CD4-positive, alpha-beta T cell treated with Interleukin-10 for 1 hour (primary cell): ENCODE results near the gene PLEKHB2.
"Not testable (repeated sequence)": the region's sequence is repeated elsewhere in the genome, so short reads cannot be mapped to it uniquely, and the experiment has no call there.

Experiments
- DNase-seq: peaks from one replicate; pipeline ENCODE4 v3.0.0-alpha.2; 2020

PLEKHB2 gene

DNA sequence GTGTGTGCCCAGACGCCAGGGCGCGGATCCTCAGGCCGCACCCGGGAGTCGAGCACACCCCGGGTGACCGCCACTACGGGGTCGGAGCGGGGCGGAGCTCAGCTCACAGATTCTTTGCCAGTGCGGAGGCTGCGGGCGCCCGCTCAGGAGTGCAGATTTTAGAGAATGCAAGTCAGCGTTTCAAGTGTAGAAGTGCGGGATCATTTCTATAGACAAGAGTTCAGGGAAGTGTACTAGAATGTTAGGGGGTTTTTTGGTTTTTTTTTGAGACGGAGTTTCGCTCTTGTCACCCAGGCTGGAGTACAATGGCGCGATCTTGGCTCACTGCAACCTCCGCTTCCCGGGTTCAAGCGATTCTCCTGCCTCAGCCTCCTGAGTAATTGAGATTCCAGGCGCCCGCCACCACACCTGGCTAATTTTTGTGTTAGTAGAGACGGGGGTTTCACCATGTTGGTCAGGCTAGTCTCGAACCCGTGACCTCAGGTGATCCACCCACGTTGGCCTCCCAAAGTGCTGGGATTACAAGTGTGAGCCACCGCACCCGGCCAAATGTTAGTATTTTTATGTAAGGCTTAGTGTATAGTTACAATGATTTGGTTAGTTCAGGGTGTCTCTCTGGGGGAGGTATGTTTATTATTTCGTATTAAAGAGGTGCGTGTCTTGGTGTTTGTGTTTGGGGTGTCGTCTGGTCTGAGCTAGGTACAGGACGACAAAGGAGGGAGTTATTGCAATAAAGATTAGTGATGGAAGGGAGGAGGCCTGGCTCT is 11.3 kb upstream of the PLEKHB2 start:
- DNase-seq = no peak

DNA sequence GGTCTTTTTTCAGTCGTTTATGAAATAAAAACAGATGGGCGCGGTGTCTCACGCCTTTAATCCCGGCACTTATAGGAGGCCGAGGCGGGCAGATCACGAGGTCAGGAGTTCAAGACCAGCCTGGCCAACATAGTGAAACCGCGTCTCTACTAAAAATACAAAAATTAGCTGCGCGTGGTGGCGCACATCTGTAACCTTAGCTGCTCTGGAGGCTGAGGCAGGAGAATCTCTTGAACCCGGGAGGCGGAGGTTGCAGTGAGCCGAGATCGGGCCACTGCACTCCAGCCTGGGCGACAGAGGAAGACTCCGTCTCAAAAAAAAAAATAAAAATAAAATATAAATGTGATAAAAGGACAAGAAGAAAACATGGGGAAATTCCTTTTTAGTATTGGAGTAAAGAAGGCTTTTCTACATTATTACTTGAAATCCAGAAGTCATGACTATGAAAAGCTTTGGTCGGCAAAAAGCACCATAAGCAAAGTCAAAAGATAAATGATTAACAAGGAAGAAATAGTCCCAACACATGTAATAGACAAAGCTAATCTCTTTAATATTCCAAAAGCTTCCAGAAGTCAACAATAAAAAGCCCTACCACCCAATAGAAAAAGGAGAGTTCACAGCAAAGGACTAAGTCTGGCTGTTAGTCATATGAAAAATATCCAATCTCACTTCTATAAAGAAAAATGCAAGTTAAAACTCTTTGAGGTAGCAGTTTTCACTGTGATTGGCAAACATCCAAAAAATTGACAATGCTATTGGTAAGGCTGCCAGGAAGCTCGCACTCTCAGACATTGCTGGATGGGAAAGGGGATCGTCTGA is 10.5 kb upstream of the PLEKHB2 start:
- no peak for DNase-seq

DNA sequence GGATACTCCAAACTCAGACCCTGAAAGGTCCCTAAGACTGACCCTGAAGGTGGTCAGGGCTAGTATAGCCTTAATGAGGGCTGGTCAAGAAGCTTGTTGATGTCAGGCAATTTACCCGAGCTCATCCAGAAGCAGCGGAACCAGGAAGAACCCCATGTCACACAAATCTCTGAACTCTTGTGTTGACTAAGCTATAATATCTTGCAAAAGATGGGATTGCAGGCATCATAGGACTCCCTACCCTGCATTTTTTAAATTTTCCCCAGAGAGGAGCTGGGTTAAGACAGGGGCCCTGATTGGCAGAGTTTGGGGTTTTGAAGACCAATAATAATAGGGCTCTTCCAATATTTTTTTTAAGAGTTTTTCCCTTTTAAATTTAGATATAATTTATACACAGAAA is 2.0 kb upstream of the PLEKHB2 start:
- no peak for DNase-seq

DNA sequence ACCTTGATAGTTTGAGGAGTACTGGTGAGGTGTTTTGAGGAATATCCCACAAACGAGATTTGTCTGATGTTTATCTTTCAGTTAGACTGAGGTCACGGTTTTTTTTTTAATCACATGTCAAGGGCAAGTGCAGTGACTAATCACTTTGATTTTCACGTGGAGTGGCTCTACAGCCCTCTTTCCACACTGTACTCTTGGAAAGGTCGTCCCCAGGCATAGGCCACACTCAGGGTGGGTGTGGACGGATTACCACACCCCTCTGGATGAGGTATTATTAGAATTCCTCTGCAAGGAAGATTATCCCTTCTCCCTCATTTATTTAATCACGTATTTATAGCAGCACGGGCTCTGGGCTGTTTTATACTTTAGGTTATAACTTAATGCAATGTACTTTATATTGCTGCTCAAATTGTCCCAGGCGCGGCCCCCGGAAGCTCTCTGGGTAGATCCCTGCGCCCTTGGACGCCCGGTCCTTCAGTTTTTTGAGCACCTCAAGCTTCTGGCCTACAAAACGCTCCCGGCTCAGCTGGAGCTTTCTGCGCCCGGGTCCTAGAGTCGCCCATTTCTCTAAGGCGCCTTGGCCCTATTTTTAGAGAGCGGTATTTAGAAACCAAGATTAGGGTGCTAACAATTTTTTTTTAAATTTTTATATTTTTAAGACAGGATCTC is 515 bp upstream of the PLEKHB2 start:
- peak; percentile 75 for DNase-seq

DNA sequence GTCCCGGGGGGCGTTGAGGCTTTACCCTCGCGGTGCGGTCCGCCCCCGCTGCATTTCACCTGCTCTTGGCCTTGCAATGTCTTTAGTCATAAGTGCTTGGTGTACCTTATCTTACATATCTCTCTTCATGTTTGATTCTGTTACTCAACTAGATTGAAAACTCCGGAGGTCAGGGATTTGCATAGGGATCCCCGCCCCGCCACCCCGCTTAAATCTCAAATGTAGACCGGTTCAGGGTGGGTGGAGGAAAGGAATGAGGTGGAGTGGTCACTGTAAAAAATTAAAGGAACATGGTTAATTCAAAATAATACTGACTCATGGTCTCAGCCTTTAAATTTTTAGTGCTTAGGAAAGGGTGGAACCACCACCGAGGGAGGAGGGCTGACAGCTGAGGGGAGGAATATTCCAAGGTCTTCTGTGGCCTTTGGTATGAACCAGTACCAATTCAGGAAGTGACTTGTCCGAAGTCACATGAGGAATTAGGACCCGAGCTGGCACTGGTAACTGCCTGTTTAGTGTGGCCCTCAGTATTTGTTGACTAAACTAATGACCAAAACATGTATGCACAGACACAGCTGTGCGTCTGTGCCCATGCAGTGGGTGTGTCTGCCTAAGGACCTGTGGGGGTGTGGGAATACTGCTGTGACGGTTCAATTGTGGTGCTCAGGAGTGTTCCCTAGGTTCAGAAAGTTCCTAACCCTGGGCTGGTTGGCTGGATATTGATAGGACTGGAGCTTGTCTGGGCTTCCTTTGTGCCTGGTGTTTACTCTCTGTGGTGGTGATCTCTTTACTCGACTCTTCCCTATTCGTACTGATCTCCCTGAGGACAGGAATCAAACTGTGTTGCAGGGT is 1.0 kb downstream of the PLEKHB2 start:
- peak; percentile 29 for DNase-seq

DNA sequence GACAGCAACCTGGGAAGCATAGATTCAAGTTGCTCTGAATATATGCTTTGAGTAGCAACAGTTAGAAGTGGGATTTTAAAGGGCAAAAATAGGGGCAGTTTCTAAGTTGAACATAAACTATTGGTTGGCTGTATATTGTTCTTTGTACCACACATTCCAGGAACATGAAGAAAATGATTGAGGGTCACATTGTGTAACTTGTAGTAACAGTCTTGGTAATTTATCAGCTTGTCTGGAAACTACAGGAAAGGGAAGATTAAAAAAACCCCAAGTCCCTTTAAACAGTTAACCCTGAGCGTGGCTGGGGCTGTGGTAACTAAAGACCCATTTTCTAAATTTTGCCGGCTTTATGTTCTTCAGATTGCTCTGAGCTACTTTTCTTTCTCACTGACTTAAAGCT is 7.4 kb downstream of the PLEKHB2 start:
- no peak for DNase-seq

DNA sequence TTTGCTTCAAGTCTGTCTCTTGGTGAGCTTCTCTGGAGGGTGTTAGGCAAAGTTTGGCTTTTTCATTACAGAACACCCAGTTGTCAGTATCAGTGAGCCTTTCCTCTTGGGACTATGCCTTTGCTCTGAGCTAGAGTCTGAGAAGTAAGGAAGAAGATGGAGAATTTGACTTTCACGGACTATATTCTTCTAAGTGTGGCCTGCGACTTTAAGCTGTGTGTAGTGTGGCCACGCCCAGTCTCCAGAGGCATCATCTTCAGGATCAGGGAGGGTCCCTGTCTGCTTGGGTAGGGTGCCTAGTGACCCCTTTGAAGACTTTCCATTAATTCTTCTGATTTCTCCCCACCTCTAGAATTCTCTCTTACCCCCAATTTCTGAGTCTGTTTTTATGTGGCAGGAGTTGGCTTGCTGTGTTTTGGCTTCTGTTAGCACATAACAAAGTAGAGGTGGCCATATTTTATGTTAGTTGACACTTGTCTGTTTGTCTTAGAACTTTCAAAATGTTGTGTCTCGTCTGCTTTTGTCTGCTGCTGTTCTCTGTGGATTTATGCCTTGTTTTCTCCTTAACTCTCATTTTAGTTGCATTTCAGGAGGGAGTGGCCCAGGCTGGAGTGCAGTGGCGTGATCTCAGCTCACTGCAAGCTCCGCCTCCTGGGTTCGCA is 8.6 kb downstream of the PLEKHB2 start:
- no peak for DNase-seq

DNA sequence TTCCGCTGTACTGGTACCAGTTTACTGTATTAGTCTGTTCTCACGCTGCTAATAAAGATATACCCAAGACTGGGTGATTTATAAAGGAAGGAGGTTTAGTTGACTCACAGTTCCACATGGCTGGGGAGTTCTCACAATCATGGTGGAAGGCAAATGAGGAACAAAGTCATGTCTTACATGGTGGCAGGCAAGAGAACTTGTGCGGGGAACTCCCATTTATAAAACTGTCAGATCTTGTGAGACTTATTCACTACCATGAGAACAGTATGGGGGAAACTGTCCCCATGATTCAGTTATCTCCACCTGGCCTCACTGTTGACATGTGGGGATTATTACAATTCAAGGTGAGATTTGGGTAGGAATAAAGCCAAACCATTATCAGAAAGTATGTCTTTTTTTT is 9.8 kb downstream of the PLEKHB2 start:
- DNase-seq = not testable (repeated sequence)

DNA sequence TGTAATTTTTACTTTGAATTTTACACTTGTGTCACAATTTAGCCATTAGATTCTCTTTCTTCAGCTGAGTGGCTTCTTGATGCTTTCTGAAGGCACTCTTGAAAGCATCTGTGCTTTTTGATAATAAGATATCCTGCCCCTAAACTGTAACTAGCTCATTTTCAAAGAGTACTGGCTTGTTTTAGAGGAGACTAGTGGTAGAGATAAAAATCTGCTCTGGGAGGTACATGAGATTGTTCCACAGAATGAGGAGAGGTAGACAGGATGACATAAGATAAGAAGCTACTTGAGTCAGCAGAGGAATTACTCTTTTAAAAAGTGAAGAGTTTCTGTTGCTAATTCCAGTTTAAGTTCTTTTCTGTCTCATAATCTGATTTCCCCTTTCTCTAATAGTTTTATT is 10.6 kb downstream of the PLEKHB2 start:
- no peak for DNase-seq

DNA sequence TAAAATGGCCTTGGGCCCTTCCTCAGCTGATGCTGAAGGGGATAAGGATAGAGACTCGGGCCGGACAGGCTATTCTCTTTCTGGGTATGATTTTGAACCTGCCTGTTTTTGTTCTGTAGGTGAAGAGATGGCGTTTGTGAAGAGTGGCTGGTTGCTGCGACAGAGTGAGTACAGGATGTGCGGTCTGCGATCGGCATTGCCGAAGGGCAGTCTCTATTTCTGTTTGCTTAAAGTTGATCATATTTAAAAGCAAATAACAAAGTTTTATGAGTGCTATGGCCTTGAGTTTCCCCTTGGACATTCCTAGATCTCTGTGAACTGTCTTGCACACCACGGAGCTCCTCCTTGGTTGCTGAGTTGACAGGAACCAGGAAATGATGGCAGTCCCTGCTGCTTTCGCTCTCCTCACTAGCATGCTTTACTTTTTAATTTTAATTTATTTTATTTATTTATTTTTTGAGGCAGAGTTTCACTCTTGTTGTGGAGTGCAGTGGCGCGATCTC is 15.7 kb downstream of the PLEKHB2 start:
- no peak for DNase-seq

DNA sequence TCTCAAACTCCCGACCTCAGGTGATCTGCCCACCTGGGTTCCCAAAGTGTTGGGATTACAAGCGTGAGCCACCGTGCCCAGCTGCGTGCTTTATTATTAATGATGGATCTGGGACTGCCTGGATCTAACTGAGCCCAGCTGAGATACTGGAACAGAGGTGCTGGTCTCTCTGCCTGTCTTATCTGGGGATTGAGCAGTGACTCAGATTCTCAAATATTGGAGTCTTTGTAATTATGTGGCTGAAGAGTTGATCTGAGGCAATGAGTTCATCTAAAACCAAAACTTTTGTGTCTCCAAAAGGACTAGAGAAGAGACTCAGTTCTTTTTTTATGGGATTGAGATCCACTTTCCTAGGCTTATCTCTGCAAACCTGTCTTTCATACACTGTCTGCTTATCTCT is 16.3 kb downstream of the PLEKHB2 start:
- DNase-seq = no peak

DNA sequence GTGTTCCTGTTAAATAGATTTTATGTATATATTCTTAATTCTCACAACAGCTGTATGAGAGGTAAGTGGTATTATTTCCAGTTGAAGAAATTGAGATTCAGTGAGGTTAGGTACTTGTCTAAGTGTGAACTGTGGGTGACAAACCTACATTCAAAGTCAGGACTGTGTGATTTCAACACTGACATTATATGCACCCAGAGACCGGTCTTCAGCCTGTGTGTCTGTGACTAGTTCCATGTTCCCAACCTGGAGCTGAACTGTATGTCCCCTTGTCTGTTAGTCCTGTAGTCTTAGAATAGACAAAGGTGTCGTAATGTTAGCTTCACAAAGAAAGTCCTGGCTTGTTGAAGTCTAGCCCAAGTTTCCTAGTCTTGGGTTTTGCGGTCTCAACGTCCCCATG is 17.4 kb downstream of the PLEKHB2 start:
- DNase-seq = no peak

DNA sequence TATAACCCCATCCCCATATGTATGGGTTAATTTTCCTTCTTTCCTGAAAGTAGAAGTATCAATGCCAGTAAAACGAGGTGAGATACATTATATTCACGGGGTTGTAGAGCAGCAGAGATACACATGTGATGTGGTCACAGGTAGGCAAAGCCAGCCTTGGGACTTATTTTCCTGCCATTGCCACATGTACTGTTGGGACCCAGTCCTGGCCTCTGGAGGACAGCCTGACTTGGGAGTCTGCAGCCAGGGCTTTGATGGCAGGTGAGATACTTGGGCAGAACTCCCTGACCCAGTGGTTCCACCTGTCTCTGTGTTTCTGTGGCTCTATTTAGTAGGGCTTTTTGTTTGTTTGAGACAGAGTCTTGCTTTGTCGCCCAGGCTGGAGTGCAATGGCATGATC is 18.1 kb downstream of the PLEKHB2 start:
- DNase-seq = no peak

DNA sequence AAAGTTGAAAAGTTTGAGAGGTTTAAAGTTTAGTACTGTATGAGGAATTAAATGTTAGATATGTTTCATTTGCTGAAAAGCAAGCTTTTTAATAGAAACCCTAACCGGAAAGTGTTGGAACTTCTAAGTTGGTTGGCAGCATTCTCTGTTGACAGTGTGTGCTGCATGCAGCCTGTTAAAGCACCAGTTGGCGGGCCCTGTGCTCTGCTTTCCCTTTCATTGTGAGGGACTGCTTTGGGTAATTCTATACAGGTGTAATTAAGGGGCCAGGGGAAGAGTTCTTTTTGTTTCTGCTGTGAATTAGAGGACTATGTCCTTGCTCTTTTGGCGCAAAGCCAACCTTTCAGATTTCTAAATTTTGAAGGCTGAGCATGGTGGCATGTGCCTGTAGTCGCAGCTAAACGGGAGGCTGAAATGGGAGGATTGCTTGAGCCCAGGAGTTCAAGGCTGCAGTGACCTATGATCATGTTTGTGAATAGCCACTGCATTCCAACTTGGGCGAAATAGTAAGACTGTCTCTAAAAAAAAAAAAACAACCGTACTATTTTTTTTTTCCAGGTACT is 20.1 kb downstream of the PLEKHB2 start:
- no peak for DNase-seq

DNA sequence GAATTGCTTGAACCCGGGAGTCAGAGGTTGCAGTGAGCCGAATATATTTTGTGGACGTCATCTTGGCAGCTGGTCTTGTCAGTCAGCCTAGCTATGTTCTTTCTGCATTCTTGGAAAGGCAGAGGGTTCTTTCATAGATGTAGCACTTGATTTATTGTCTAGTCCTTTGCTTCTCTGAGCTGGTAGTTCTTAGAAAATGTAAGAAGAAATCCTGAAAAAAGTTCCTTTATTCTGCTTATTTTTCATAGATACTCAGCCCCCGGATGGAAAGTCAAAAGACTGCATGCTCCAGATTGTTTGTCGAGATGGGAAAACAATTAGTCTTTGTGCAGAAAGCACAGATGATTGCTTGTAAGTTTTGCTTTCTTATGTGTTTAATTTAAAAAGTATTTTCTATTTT is 21.3 kb downstream of the PLEKHB2 start:
- no peak for DNase-seq

DNA sequence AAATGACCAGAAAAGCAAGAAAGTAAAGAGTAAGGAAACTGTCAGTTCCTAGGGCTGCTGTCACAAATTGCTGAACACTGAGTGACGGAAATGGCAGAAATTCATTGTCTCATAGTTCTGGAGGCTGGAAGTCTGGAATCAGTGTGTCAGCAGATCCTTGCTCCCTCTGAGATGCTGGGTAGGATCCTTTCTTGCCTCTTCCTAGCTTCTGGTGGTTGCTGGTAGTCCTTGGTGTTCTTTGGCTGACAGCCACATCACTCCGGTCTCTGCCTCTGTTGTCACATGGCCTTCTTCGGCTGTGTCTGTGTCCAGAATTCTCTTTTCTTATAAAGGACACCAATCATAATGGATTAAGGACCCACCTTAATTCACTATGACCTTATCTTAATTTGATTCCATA is 21.9 kb downstream of the PLEKHB2 start:
- no peak for DNase-seq

DNA sequence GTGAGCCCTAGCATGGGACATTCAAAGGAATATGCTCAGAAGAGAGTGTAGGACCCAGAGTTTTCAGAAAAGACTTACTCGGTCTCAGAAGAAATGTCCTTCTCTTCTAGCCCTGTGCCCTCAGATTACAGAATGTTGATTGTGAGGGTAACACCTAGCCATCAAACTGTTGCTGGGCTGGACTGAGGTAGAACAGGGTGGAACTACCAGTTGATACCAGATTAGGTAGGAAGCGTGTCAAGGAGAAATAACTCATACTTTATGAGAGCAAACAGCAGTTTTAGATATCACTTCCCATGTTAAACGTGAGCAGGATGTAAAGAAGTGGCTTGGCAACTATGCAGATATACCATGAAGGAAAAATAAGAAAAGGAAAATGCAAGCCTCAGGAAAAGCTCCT is 22.8 kb downstream of the PLEKHB2 start:
- no peak for DNase-seq

DNA sequence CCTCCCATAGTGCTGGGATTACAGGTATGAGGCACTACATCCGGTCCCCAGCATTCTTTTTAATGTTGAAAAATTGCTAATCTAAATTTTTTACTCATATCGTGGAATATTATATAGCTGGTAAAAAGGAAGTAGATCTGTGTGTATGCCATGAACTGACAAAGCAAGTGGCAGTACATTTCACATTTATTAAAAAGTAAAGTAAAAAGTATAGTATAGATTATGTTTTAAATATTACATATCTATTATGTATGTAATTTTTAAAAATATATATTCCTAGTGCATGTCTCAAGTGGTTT is 25.1 kb downstream of the PLEKHB2 start:
- DNase-seq = no peak

DNA sequence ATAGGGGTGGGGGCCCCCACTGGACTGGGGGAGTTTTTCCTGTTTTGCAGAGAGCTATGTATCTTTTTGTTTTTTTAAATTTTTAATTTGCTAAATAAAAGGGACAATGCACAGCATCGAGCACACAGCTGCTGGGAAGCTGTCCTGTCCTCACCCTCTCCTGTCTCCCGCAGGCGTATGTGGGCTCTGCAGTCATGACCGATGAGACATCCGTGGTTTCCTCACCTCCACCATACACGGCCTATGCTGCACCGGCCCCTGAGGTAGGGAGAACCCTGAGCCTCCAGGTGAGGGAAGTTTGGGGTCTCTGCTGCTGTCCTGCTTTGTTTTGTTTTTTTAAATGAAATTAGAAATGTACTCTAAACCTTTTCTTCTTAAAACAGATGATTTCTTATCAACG is 27.6 kb downstream of the PLEKHB2 start:
- no peak for DNase-seq

DNA sequence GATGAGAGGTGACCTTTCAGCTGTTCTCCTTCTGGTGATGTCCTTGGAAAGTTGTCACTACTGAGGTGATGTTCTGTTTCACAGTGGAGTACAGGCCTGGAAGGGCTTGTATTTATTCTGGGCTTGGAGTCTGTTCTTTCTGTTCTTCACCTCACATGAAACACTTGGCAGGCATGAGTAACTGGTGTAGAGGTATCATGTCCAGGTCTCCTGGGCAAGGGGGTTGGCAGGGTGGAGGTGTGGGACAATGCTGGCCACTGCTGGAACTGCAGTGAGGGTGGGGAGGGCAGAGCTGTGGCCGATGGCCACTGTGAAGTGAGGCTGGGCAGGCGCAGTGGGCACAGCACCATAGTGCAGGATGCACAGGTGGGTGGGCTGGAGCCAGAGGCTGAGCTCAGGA is 35.4 kb downstream of the PLEKHB2 start:
- DNase-seq = no peak

DNA sequence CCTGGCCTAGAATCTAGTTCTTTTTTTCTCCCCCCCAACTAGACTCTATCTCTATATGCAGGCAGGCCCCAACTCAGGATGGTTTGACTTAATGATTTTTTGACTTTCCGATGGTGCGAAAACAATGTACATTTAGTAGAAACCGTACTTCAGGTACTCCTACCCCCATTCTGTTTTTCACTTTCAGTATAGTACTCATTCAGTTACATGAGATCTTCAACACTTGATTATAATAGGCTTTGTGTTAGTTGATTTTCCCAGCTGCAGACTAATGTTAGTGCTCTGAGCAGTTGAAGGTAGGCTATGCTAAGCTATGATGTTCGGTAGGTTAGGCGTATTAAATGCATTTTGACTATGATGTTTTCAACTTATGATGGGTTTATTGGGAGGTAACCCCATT is 37.7 kb downstream of the PLEKHB2 start:
- DNase-seq = no peak

DNA sequence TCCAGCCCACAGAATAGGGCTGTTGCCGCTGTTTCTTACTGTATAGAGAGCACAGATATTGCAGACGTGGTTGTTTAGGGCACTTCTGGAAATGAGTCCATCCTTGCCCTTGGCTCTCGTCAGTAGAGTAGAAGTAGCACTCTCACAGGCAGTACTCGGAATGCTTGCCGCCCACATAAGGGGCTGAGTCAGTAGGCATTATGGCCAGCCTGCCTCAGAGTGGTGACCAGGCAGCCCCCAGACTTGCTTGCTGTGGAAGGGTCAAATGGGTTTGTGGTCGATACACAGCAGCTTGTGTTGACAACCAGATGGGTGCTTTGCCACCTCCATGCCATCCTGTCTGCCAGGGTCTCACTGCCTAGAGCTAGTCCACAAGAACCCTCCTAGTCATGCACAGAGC is 38.7 kb downstream of the PLEKHB2 start:
- no peak for DNase-seq
